Endothelial cell of umbilical vein (primary cell): ENCODE measurements around the gene ADAM29.

Source experiments
- EZH2 ChIP-seq: IDR thresholded peaks from 2 replicates; pipeline ENCODE4 v1.6.1; 2012; ENCODE audit warnings: borderline replicate concordance, low read depth, mild to moderate bottlenecking, moderate library complexity, low read length, inconsistent platforms; ENCODE audit not compliant: severe bottlenecking
- POLR2AphosphoS5 ChIP-seq: IDR thresholded peaks from 2 replicates; pipeline ENCODE4 v1.6.1; 2012; ENCODE audit warnings: low read depth, mild to moderate bottlenecking, control low read depth, low read length, moderate library complexity; ENCODE audit not compliant: insufficient read depth

DNA sequence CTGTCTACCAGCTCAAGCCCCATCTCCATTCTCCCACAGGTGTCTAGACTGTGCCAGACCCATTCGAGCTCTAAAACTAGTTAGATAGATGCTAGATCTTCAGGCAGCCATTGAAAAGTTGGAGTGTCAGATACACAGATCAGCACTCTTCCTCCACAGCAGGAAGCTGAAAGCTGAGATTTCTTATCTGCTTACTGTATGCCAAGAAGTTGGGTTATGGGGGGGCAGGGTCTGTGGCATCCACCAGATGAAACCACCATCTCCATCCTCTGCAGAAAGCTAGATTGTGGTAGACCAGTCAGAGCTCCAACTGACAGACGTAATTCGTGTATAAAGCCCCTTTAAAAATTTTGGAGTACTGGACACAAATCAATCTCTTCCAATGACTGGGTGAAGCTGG lies 54.8 kb downstream of the ADAM29 start:
- TF ChIP-seq EZH2 (no peak), POLR2AphosphoS5 (no peak)
